ENCODE measurements around the gene TMEM236.

DNA sequence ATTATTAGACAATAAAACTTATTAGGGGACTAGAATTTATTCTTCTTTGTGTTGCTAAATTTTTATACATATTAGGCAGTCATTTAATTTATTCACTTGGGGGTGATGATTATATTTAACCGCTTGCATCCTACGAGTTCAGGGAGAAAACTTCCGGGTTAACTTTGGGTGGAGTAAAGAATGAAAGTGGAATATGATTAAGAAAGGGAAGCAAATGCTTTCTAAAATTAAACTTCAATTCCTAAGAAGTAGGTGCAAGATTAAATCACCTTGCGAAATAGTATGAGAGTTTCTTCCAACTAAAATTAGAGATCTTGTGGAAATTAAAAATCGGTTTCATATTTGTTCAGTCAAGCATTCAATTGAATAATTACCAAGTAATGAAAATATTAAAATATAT lies 90.6 kb downstream of the TMEM236 start:
- TF ChIP-seq, protein P1, sequence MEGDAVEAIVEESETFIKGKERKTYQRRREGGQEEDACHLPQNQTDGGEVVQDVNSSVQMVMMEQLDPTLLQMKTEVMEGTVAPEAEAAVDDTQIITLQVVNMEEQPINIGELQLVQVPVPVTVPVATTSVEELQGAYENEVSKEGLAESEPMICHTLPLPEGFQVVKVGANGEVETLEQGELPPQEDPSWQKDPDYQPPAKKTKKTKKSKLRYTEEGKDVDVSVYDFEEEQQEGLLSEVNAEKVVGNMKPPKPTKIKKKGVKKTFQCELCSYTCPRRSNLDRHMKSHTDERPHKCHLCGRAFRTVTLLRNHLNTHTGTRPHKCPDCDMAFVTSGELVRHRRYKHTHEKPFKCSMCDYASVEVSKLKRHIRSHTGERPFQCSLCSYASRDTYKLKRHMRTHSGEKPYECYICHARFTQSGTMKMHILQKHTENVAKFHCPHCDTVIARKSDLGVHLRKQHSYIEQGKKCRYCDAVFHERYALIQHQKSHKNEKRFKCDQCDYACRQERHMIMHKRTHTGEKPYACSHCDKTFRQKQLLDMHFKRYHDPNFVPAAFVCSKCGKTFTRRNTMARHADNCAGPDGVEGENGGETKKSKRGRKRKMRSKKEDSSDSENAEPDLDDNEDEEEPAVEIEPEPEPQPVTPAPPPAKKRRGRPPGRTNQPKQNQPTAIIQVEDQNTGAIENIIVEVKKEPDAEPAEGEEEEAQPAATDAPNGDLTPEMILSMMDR (conservative IDR thresholded peaks at IDR 0.05; ENCODE audit: low read depth, low read length): no peak
- TF ChIP-seq EZH2phosphoT487 (IDR thresholded peaks at IDR 0.05; ENCODE audit: borderline replicate concordance, low read length) (no peak), EZH2 (IDR thresholded peaks at IDR 0.05; ENCODE audit: low read length, unreplicated experiment) (no peak)
